Endothelial cell of umbilical vein (primary cell): ENCODE data around the gene SH3BP5. TPM values are rescaled to one million over a fixed set of nuclear protein-coding genes. Genes with fewer than 3 reads are reported as not detected.

ENCODE experiments used
- BruUV-seq: library from RNA; stranded (reverse); fragments of 400-500 nt; replicated peaks from 2 replicates; lab custom pipeline; 2021; lab: Mats Ljungman, UMichigan
- CTCF ChIA-PET: fragments of 300-600, 350-600 bp; sonication (Branson Sonifier 250); formaldehyde crosslinking; loops from one replicate; lab custom pipeline; 2021; ENCODE audit warnings: antibody characterized with exemption, inconsistent platforms; lab: Charles Lee
- POLR2A ChIA-PET: fragments of 300-600, 350-600 bp; sonication (Branson Sonifier 250); formaldehyde crosslinking; loops from one replicate; lab custom pipeline; 2021; ENCODE audit warnings: antibody characterized with exemption, inconsistent platforms; lab: Charles Lee
- DNase-seq: peaks from one replicate; pipeline ENCODE4 v3.0.0-alpha.2; 2011; ENCODE audit warnings: low read depth, low spot score
- FAIRE-seq: peaks from 2 replicates; lab custom pipeline; 2011; peaks lifted over from hg19 to GRCh38; lab: Jason Lieb, UNC
- H2AFZ ChIP-seq: 2 replicates; pipeline ENCODE4 v1.6.0; 2012; ENCODE audit warnings: low read depth, low read length, control low read depth, inconsistent platforms
- H3K27ac ChIP-seq: 2 replicates; pipeline ENCODE4 v1.5.1; 2011; ENCODE audit warnings: low read depth, mild to moderate bottlenecking, control low read depth, low read length, moderate library complexity; ENCODE audit not compliant: insufficient read depth
- H3K27me3 ChIP-seq, 2 experiments: 2 replicates each; pipeline versions ENCODE4 v1.6.0 to v1.6.1; 2011; ENCODE audit warnings: low read length in 2 of 2, mixed read lengths in 1 of 2; ENCODE audit not compliant: control insufficient read depth in 2 of 2, insufficient read depth in 2 of 2
- H3K36me3 ChIP-seq, 2 experiments: 2 replicates in 1 of 2; 3 replicates in 1 of 2; pipeline ENCODE4 v1.5.1; 2011; ENCODE audit warnings: low read length in 2 of 2, mild to moderate bottlenecking in 1 of 2, moderate library complexity in 1 of 2; ENCODE audit not compliant: control insufficient read depth in 2 of 2, insufficient read depth in 2 of 2; ENCODE audit errors: extremely low read depth in 1 of 2
- H3K4me1 ChIP-seq: 3 replicates; pipeline ENCODE4 v1.5.1; 2011; ENCODE audit warnings: mild to moderate bottlenecking, low read length; ENCODE audit not compliant: control insufficient read depth, insufficient read depth; ENCODE audit errors: extremely low read depth
- H3K4me2 ChIP-seq: 2 replicates; pipeline ENCODE4 v1.6.1; 2011; ENCODE audit warnings: low read length, control low read depth, mixed read lengths; ENCODE audit not compliant: insufficient read depth
- H3K4me3 ChIP-seq, 3 experiments: fragments of 200-600 bp in 1 of 3; sonication (generic), shearing (Covaris generic) in 1 of 3; replicated peaks in 1 of 3; 2 replicates each; pipeline ENCODE4 v1.5.1; 2011 to 2016; ENCODE audit warnings: control low read depth in 3 of 3, low read length in 3 of 3, mild to moderate bottlenecking in 2 of 3, inconsistent platforms in 1 of 3, low read depth in 1 of 3, moderate library complexity in 1 of 3; ENCODE audit not compliant: insufficient read depth in 1 of 3
- H3K79me2 ChIP-seq: 2 replicates; pipeline ENCODE4 v1.6.0; 2012; ENCODE audit warnings: low read length, inconsistent platforms; ENCODE audit not compliant: control insufficient read depth, insufficient read depth
- H3K9ac ChIP-seq: replicated peaks from 2 replicates; pipeline ENCODE3; 2011; ENCODE audit warnings: low read length, control low read depth; ENCODE audit not compliant: insufficient read depth; ENCODE audit errors: extremely low read depth
- H3K9me1 ChIP-seq: replicated peaks from 3 replicates; pipeline ENCODE4 v1.6.0; 2011; ENCODE audit warnings: mild to moderate bottlenecking, low read length; ENCODE audit not compliant: control insufficient read depth, insufficient read depth; ENCODE audit errors: extremely low read depth
- H3K9me3 ChIP-seq: replicated peaks from 2 replicates; pipeline ENCODE4 v1.5.1; 2012; ENCODE audit warnings: low read length, inconsistent platforms; ENCODE audit not compliant: control insufficient read depth, insufficient read depth
- H4K20me1 ChIP-seq: replicated peaks from 2 replicates; pipeline ENCODE3; 2011; ENCODE audit warnings: mild to moderate bottlenecking, low read length; ENCODE audit not compliant: control insufficient read depth, insufficient read depth; ENCODE audit errors: extremely low read depth
- EZH2 ChIP-seq: IDR thresholded peaks from 2 replicates; pipeline ENCODE4 v1.6.1; 2012; ENCODE audit warnings: borderline replicate concordance, low read depth, mild to moderate bottlenecking, moderate library complexity, low read length, inconsistent platforms; ENCODE audit not compliant: severe bottlenecking
- GATA2 ChIP-seq: IDR thresholded peaks from 2 replicates; pipeline ENCODE4 v1.7.0; 2011; ENCODE audit warnings: low read depth, mild to moderate bottlenecking, moderate library complexity, mixed read lengths, low read length; ENCODE audit not compliant: insufficient read length, insufficient read depth
- JUN ChIP-seq: IDR thresholded peaks from 2 replicates; pipeline ENCODE4 v1.6.1; 2011; ENCODE audit warnings: borderline replicate concordance, low read depth; ENCODE audit not compliant: insufficient read length, insufficient read depth
- MAX ChIP-seq: IDR thresholded peaks from 2 replicates; pipeline ENCODE4 v1.6.1; 2011; ENCODE audit not compliant: insufficient read depth, insufficient read length
- MYC ChIP-seq: IDR thresholded peaks from one replicate; pipeline ENCODE4 v1.6.1; 2011; ENCODE audit warnings: mild to moderate bottlenecking, low read depth, low read length
- POLR2A ChIP-seq: IDR thresholded peaks from 2 replicates; pipeline ENCODE4 v1.6.1; 2012; ENCODE audit warnings: low read depth, mild to moderate bottlenecking, control low read depth, low read length
- POLR2AphosphoS5 ChIP-seq: IDR thresholded peaks from 2 replicates; pipeline ENCODE4 v1.6.1; 2012; ENCODE audit warnings: low read depth, mild to moderate bottlenecking, control low read depth, low read length, moderate library complexity; ENCODE audit not compliant: insufficient read depth
- dilution Hi-C: fragments of 300-500 bp; cut with MboI; formaldehyde crosslinking; loops from one replicate; pipeline ENCODE4 v1.15.0; 2019; ENCODE audit warnings: low sequenced_read_pairs; ENCODE audit not compliant: extremely low pct_ligation_motif_present
- intact Hi-C: fragments of 100-400 bp; cut with micrococcal nuclease; formaldehyde crosslinking; loops from one replicate; pipeline ENCODE4 v1.10.0; 2022
- polyA plus RNA-seq, 4 experiments: library from polyadenylated mRNA; depleted of rRNA in 3 of 4; stranded (reverse) in 3 of 4; unstranded in 1 of 4; fragments of >200 nt; gene quantifications; 2 replicates each; pipeline versions ENCODE4 v1.2.1 to v1.2.3, GENCODE V29; 2011 to 2012; ENCODE audit warnings: missing spikeins in 1 of 4
- total RNA-seq: library from RNA; stranded (reverse); gene quantifications from 2 replicates; pipeline ENCODE4 v1.2.3, GENCODE V29; 2021
- TF ChIP-seq, protein P1 (sequence below), 2 donors: IDR thresholded peaks; 1 replicate in 1 of 2; 2 replicates in 1 of 2; pipeline ENCODE4 v1.5.1; 2011; ENCODE audit warnings: low read length in 2 of 2, mild to moderate bottlenecking in 2 of 2, moderate library complexity in 2 of 2, control low read depth in 1 of 2, inconsistent platforms in 1 of 2, low read depth in 1 of 2; ENCODE audit not compliant: insufficient read depth in 1 of 2; ENCODE audit errors: extremely low read depth in 1 of 2

SH3BP5 gene
- total and polyA plus RNA-seq, 2 donors (not counting 3 experiments of a cell fraction or from before 2014, with no cell fraction given) = 35.3 to 76.3 TPM

DNA sequence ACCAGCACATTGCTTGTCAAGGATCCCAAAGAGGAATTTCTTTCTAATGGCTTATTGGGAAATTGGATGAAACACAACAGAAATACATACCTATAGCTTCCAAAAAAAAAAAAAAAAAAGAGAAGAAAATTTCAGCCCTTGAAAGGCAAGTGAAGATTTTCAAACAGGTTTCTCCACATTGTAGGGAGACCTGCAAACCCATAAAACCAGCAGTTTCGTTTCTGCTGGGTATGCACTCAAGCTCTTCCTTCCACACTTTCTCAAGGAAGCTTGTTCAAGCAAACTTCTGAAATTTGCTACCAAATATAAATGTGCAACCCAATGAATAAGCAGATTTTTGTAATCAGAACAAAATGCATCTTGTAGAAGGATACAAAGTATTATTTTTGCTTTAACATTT is 15.9 kb upstream of the SH3BP5 start:
- CTCF ChIA-PET = interaction anchor here (0.7 to 2.1 kb wide), 4 partner anchors 11 to 80 kb away, joined by 3 to 5 read pairs (median 4); no protein-coding TSS in a partner anchor
- Histone ChIP-seq H3K36me3 (no peaks in the 10 kb centered on the region), H3K4me1 (no peaks in the 10 kb centered on the region), H3K4me2 (no peak overlapping the region), H3K27me3 (peaks cover 0 to 1% of the 10 kb centered on the region in 2 experiments), H3K9me1 (no peaks in the 10 kb centered on the region), H3K79me2 (no peaks in the 10 kb centered on the region), H2AFZ (no peak overlapping the region), H3K4me3 (no peak overlapping the region), H4K20me1 (no peaks in the 10 kb centered on the region), H3K9me3 (no peaks in the 10 kb centered on the region), H3K9ac (no peak overlapping the region), H3K27ac (no peak overlapping the region)
- DNase-seq (no peak), FAIRE-seq (no peak)
- dilution Hi-C loops (no loop called here), intact Hi-C loops (no loop called here)
- TF ChIP-seq POLR2AphosphoS5 = no peak
- POLR2A ChIA-PET = interaction anchor here (0.6 kb wide), 1 partner anchor 13 kb away, joined by 3 read pairs; no protein-coding TSS in a partner anchor
- BruUV-seq = no TSS peak

GRCh38 chr3:15347737-15348110 is 15.3 kb upstream of the SH3BP5 start:
- TF ChIP-seq GATA2 (no peak), POLR2AphosphoS5 (no peak), EZH2 (no peak), MAX (no peak), POLR2A (no peak), JUN (no peak), MYC (no peak)
- TF ChIP-seq, protein P1, sequence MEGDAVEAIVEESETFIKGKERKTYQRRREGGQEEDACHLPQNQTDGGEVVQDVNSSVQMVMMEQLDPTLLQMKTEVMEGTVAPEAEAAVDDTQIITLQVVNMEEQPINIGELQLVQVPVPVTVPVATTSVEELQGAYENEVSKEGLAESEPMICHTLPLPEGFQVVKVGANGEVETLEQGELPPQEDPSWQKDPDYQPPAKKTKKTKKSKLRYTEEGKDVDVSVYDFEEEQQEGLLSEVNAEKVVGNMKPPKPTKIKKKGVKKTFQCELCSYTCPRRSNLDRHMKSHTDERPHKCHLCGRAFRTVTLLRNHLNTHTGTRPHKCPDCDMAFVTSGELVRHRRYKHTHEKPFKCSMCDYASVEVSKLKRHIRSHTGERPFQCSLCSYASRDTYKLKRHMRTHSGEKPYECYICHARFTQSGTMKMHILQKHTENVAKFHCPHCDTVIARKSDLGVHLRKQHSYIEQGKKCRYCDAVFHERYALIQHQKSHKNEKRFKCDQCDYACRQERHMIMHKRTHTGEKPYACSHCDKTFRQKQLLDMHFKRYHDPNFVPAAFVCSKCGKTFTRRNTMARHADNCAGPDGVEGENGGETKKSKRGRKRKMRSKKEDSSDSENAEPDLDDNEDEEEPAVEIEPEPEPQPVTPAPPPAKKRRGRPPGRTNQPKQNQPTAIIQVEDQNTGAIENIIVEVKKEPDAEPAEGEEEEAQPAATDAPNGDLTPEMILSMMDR (IDR thresholded peaks at IDR 0.05; ENCODE audit: extremely low read depth in 1 of 2, insufficient read depth in 1 of 2, low read depth in 1 of 2, low read length in 2 of 2) = no peak
- Histone ChIP-seq H4K20me1 (no peaks in the 10 kb centered on the region), H3K4me3 (no peak overlapping the region), H2AFZ (no peak overlapping the region), H3K27me3 (peaks cover 0 to 3% of the 10 kb centered on the region in 2 experiments), H3K9me3 (no peaks in the 10 kb centered on the region), H3K9me1 (no peaks in the 10 kb centered on the region), H3K36me3 (no peaks in the 10 kb centered on the region), H3K9ac (no peak overlapping the region), H3K4me2 (no peak overlapping the region), H3K4me1 (no peaks in the 10 kb centered on the region), H3K79me2 (no peaks in the 10 kb centered on the region), H3K27ac (no peak overlapping the region)
- dilution Hi-C loops (no loop called here), intact Hi-C loops (no loop called here)
- CTCF ChIA-PET = interaction anchor here (0.7 to 2.1 kb wide), 3 partner anchors 11 to 80 kb away, joined by 3 to 5 read pairs (median 4); no protein-coding TSS in a partner anchor
- no peak for DNase-seq
- BruUV-seq = no TSS peak
- POLR2A ChIA-PET = interaction anchor here (0.6 kb wide), 1 partner anchor 14 kb away, joined by 3 read pairs; no protein-coding TSS in a partner anchor
- no peak for FAIRE-seq
